ENCODE results near the gene CDC42EP3.

Gene CDC42EP3

GRCh38 chr2:37653805-37654378, 17.6 kb downstream of the CDC42EP3 start:
- Histone ChIP-seq H2AFZ (ENCODE audit: low read depth) (peak overlapping the region; percentile 34), H3K36me3 (ENCODE audit: insufficient read depth) (no peaks in the 10 kb centered on the region), H3K4me3 (IDR thresholded peaks at IDR 0.05; ENCODE audit: insufficient read depth, low read depth, low read length) (peak overlapping the region; percentile 70), H3K79me2 (ENCODE audit: insufficient read depth, low read depth) (peaks cover 5% of the 10 kb centered on the region; the same call in 1 of the 2 replicates), H3K9ac (peak overlapping the region; percentile 31; the same call in 1 of the 2 replicates), H3K4me2 (peak overlapping the region; percentile 95), H3K27ac (peak overlapping the region; percentile 61), H3K27me3 (ENCODE audit: insufficient read depth, low read depth) (no peaks in the 10 kb centered on the region), H3K4me1 (ENCODE audit: low read depth, poor library complexity, severe bottlenecking) (peaks cover 55% of the 10 kb centered on the region), H4K20me1 (ENCODE audit: insufficient read depth) (no peaks in the 10 kb centered on the region)
- TF ChIP-seq CTCF (conservative IDR thresholded peaks at IDR 0.05; ENCODE audit: low read depth, low read length) = no peak

- no peaks in the 10 kb centered on the region for H3K36me3 ChIP-seq (ENCODE audit: insufficient read depth)
- H3K9ac ChIP-seq = no peak overlapping the region
- peaks cover 5% of the 10 kb centered on the region; the same call in 1 of the 2 replicates for H3K79me2 ChIP-seq (ENCODE audit: insufficient read depth, low read depth)
- H3K4me2 ChIP-seq = peak overlapping the region; percentile 95; the same call in 1 of the 2 replicates
- no peaks in the 10 kb centered on the region for H4K20me1 ChIP-seq (ENCODE audit: insufficient read depth)
- H3K4me3 ChIP-seq (IDR thresholded peaks at IDR 0.05; ENCODE audit: insufficient read depth, low read depth, low read length) = no peak overlapping the region
- no peaks in the 10 kb centered on the region for H3K27me3 ChIP-seq (ENCODE audit: insufficient read depth, low read depth)
- H3K4me1 ChIP-seq (ENCODE audit: low read depth, poor library complexity, severe bottlenecking) = peaks cover 54% of the 10 kb centered on the region
- TF ChIP-seq CTCF (conservative IDR thresholded peaks at IDR 0.05; ENCODE audit: low read depth, low read length) = no peak
- no peak overlapping the region for H3K27ac ChIP-seq
- H2AFZ ChIP-seq (ENCODE audit: low read depth) = no peak overlapping the region
These were observed 18.3 kb downstream of the CDC42EP3 start for GRCh38 chr2:37653093-37653492.

GRCh38 chr2:37652199-37652640, 19.2 kb downstream of the CDC42EP3 start:
- TF ChIP-seq CTCF (conservative IDR thresholded peaks at IDR 0.05; ENCODE audit: low read depth, low read length) = no peak
- H3K4me3 ChIP-seq (IDR thresholded peaks at IDR 0.05; ENCODE audit: insufficient read depth, low read depth, low read length) = no peak overlapping the region
- no peak overlapping the region for H2AFZ ChIP-seq (ENCODE audit: low read depth)
- peaks cover 5% of the 10 kb centered on the region; the same call in 1 of the 2 replicates for H3K79me2 ChIP-seq (ENCODE audit: insufficient read depth, low read depth)
- H3K27ac ChIP-seq = no peak overlapping the region
- H4K20me1 ChIP-seq (ENCODE audit: insufficient read depth) = no peaks in the 10 kb centered on the region
- H3K36me3 ChIP-seq (ENCODE audit: insufficient read depth) = no peaks in the 10 kb centered on the region
- H3K4me2 ChIP-seq = no peak overlapping the region
- no peak overlapping the region for H3K9ac ChIP-seq
- peaks cover 45% of the 10 kb centered on the region for H3K4me1 ChIP-seq (ENCODE audit: low read depth, poor library complexity, severe bottlenecking)
- no peaks in the 10 kb centered on the region for H3K27me3 ChIP-seq (ENCODE audit: insufficient read depth, low read depth)

- Histone ChIP-seq H3K4me3 (IDR thresholded peaks at IDR 0.05; ENCODE audit: insufficient read depth, low read depth, low read length) (no peak overlapping the region), H3K4me2 (no peak overlapping the region), H2AFZ (ENCODE audit: low read depth) (no peak overlapping the region), H3K79me2 (ENCODE audit: insufficient read depth, low read depth) (no peaks in the 10 kb centered on the region), H3K4me1 (ENCODE audit: low read depth, poor library complexity, severe bottlenecking) (peaks cover 31% of the 10 kb centered on the region), H3K27me3 (ENCODE audit: insufficient read depth, low read depth) (no peaks in the 10 kb centered on the region), H3K27ac (no peak overlapping the region), H3K36me3 (ENCODE audit: insufficient read depth) (no peaks in the 10 kb centered on the region), H4K20me1 (ENCODE audit: insufficient read depth) (no peaks in the 10 kb centered on the region), H3K9ac (no peak overlapping the region)
- TF ChIP-seq CTCF (conservative IDR thresholded peaks at IDR 0.05; ENCODE audit: low read depth, low read length) = no peak
These were observed 20.8 kb downstream of the CDC42EP3 start for GRCh38 chr2:37650548-37651093.

Data from KMS-11 (cell line).